Measurements from ENCODE around the gene UTP25. TPM values are rescaled to one million over a fixed set of nuclear protein-coding genes. Genes with fewer than 3 reads are reported as not detected.

UTP25 gene
- polyA plus RNA-seq, 1 experiment = 6.8 TPM

- no peak overlapping the region for H3K4me3 ChIP-seq (ENCODE audit: low read depth, low read length)
- no peaks in the 10 kb centered on the region for H3K36me3 ChIP-seq (ENCODE audit: control insufficient read depth, insufficient read depth, low read length)
- DNase-seq (ENCODE audit: low read depth) = no peak
- ChIA-PET CTCF (interaction anchor here (0.5 to 1.4 kb wide), 7 partner anchors 9 to 1785 kb away, joined by 3 to 4 read pairs (median 3); no protein-coding TSS in a partner anchor), POLR2A (no interaction called here)
- H3K27me3 ChIP-seq (ENCODE audit: control insufficient read depth, insufficient read depth, low read length) = no peaks in the 10 kb centered on the region
- TF ChIP-seq CTCF (IDR thresholded peaks at IDR 0.05; ENCODE audit: insufficient read depth, low read depth, low read length) = no peak
These were observed 12.3 kb upstream of the UTP25 start for GRCh38 chr1:209815490-209815889.

DNA sequence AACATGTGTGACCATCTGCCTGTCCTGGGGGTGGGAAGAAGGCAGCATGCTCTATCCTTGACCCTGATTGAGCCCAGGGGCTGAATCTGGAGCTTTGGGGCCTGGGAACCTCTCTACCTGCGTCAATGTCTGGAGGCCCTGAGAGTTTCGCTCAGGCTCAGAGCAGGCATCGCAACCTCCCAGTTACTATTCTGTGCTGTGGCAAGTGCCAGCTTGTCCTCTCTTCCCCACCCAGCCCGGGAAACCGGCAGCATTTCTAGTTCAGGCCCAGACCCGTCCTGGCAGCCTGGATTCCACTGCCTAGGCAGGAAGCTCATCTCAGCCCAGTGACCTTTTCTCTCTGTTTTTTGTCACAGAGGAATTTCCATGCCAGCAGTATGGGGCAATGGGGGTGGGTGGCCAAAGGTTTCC lies 11.8 kb upstream of the UTP25 start:
- Histone ChIP-seq H3K36me3 (ENCODE audit: control insufficient read depth, insufficient read depth, low read length) (no peaks in the 10 kb centered on the region), H3K4me3 (ENCODE audit: low read depth, low read length) (no peak overlapping the region), H3K27me3 (ENCODE audit: control insufficient read depth, insufficient read depth, low read length) (no peaks in the 10 kb centered on the region)
- ChIA-PET POLR2A (no interaction called here), CTCF (interaction anchor here (0.6 to 1.1 kb wide), 5 partner anchors 8 to 44 kb away, joined by 3 to 4 read pairs (median 3); no protein-coding TSS in a partner anchor)
- TF ChIP-seq CTCF (IDR thresholded peaks at IDR 0.05; ENCODE audit: insufficient read depth, low read depth, low read length) = no peak
- no peak for DNase-seq (ENCODE audit: low read depth)

GRCh38 chr1:209816923-209817322 lies 10.8 kb upstream of the UTP25 start:
- H3K27me3 ChIP-seq (ENCODE audit: control insufficient read depth, insufficient read depth, low read length) = no peaks in the 10 kb centered on the region
- no peaks in the 10 kb centered on the region for H3K36me3 ChIP-seq (ENCODE audit: control insufficient read depth, insufficient read depth, low read length)
- no peak for DNase-seq (ENCODE audit: low read depth)
- no peak overlapping the region for H3K4me3 ChIP-seq (ENCODE audit: low read depth, low read length)
- CTCF ChIA-PET = interaction anchor here (2.6 kb wide), 1 partner anchor 10 kb away, joined by 9 read pairs; the partner anchor contains the start of gene UTP25
- no peak for TF ChIP-seq CTCF (IDR thresholded peaks at IDR 0.05; ENCODE audit: insufficient read depth, low read depth, low read length)
- POLR2A ChIA-PET = no interaction called here

DNA sequence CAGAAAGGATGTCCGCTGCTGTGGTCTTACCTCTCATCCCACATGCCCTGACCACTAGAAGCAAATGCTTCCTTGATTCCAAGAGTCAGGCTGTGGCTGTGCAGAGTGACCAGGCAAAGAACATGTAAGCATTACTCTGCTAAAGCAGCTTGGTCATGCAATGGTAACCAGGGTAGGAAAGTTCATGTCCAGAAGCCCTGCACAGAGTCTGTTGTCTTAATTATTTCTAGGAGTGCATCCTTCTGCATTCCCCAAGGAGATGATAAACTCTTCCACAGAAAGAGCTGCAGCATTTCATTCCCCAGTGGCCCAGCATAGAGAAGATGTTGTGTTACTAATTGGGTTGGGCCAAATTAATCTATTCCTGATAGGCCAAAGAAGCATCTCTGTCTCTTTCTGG lies 10.1 kb upstream of the UTP25 start:
- H3K27me3 ChIP-seq (ENCODE audit: control insufficient read depth, insufficient read depth, low read length) = no peaks in the 10 kb centered on the region
- no peak overlapping the region for H3K4me3 ChIP-seq (ENCODE audit: low read depth, low read length)
- no peak for DNase-seq (ENCODE audit: low read depth)
- ChIA-PET POLR2A (no interaction called here), CTCF (interaction anchor here (2.6 kb wide), 1 partner anchor 10 kb away, joined by 9 read pairs; the partner anchor contains the start of gene UTP25)
- no peak for TF ChIP-seq CTCF (IDR thresholded peaks at IDR 0.05; ENCODE audit: insufficient read depth, low read depth, low read length)
- H3K36me3 ChIP-seq (ENCODE audit: control insufficient read depth, insufficient read depth, low read length) = no peaks in the 10 kb centered on the region

DNA sequence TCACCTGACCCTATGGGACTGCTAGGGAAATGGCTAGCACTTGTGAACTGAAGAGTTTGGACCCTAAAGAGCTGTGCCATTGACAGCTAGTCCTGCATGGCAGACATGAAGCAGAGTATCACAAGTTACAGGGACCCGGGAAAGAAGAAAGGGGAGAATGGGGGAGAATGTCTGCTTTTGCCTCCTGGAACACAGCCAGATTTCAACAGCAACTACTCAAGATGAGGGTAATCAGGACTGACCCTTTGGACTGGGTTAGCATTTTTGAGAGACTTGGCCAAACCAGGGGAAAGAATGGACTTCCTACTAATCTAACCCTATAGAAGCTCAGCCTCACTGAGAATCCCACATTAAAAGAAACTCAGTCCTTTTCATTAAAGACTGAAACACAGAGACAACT lies 8.7 kb upstream of the UTP25 start:
- TF ChIP-seq CTCF (IDR thresholded peaks at IDR 0.05; ENCODE audit: insufficient read depth, low read depth, low read length) = no peak
- DNase-seq (ENCODE audit: low read depth) = no peak
- no peak overlapping the region for H3K4me3 ChIP-seq (ENCODE audit: low read depth, low read length)
- ChIA-PET POLR2A (no interaction called here), CTCF (interaction anchor here (0.6 to 2.6 kb wide), 4 partner anchors 8 to 171 kb away, joined by 3 to 9 read pairs (median 4); partner anchors contain the start of gene UTP25)
- H3K36me3 ChIP-seq (ENCODE audit: control insufficient read depth, insufficient read depth, low read length) = no peaks in the 10 kb centered on the region
- H3K27me3 ChIP-seq (ENCODE audit: control insufficient read depth, insufficient read depth, low read length) = no peaks in the 10 kb centered on the region
